A549 (cell line): Measurements from ENCODE around the gene OTULINL. TPM values are rescaled to one million over a fixed set of nuclear protein-coding genes. Genes with fewer than 3 reads are reported as not detected.

Experiments
- ATAC-seq, 2 experiments: fragments of 200-7000 bp in 1 of 2; fragments of >200 bp in 1 of 2; cut with Nextera tagmentation in 1 of 2; cut with Tn5 transposase in 1 of 2; 3 replicates each; pipeline versions ENCODE4 v1.8.0 to v1.9.1; 2018 to 2020; ENCODE audit warnings: mild to moderate bottlenecking in 1 of 2, moderate library complexity in 1 of 2
- CTCF ChIA-PET: fragments of 300-600 bp; sonication (Branson Sonifier 250); formaldehyde crosslinking; extraction: SDS; loops from one replicate; lab custom pipeline; 2021; ENCODE audit warnings: antibody characterized with exemption, inconsistent platforms; lab: Yijun Ruan, JAX
- POLR2A ChIA-PET: fragments of 350-600 bp; formaldehyde crosslinking; extraction: SDS; loops from one replicate; lab custom pipeline; 2021; ENCODE audit warnings: antibody characterized with exemption, inconsistent platforms; lab: Yijun Ruan, JAX
- DNase-seq, 2 experiments: peaks; one replicate each; pipeline versions ENCODE4 v3.0.0 to v3.0.0-alpha.2; 2011 to 2016; ENCODE audit warnings: low read depth in 1 of 2, low spot score in 1 of 2
- FAIRE-seq: peaks from 2 replicates; lab custom pipeline; 2011; peaks lifted over from hg19 to GRCh38; lab: Jason Lieb, UNC
- H3K27ac ChIP-seq, 2 experiments: fragments of >200 bp; sonication (Bioruptor Twin); formaldehyde crosslinking; 3 replicates each; pipeline ENCODE4 v1.5.1; 2016 to 2017
- H3K4me1 ChIP-seq: fragments of >200 bp; sonication (Bioruptor Twin); formaldehyde crosslinking; 3 replicates; pipeline ENCODE4 v1.6.1; 2016
- H3K4me2 ChIP-seq: fragments of >200 bp; sonication (Bioruptor Twin); formaldehyde crosslinking; 3 replicates; pipeline ENCODE4 v1.6.1; 2016
- H3K4me3 ChIP-seq: fragments of >200 bp; sonication (Bioruptor Twin); formaldehyde crosslinking; 3 replicates; pipeline ENCODE4 v1.5.1; 2016
- H3K9me3 ChIP-seq: fragments of >200 bp; sonication (Bioruptor Twin); formaldehyde crosslinking; 3 replicates; pipeline ENCODE4 v1.6.1; 2016
- CHD2 ChIP-seq: fragments of 150-350 bp; IDR thresholded peaks from 2 replicates; pipeline ENCODE4 v1.6.1; 2014; ENCODE audit warnings: low read length; ENCODE audit not compliant: partially characterized antibody
- EHF ChIP-seq: fragments of 250-450 bp; sonication (Bioruptor Pico); IDR thresholded peaks from 2 replicates; pipeline ENCODE4 v1.5.0; 2020; ENCODE audit warnings: mild to moderate bottlenecking
- EHMT2 ChIP-seq: fragments of 200-600 bp; sonication (generic); IDR thresholded peaks from 2 replicates; pipeline ENCODE4 v1.6.1; 2016; ENCODE audit warnings: antibody characterized with exemption, low read depth, mild to moderate bottlenecking, moderate library complexity
- EP300 ChIP-seq, 2 experiments: fragments of >200 bp; sonication (Bioruptor Twin); formaldehyde crosslinking; IDR thresholded peaks; 2 replicates in 1 of 2; 3 replicates in 1 of 2; pipeline ENCODE4 v1.6.1; 2016 to 2017
- GATA3 ChIP-seq: IDR thresholded peaks from 2 replicates; pipeline ENCODE4 v1.6.1; 2012; ENCODE audit warnings: borderline replicate concordance
- HMGXB4 ChIP-seq: fragments of 250-450 bp; sonication (Bioruptor Pico); IDR thresholded peaks from 2 replicates; pipeline ENCODE4 v1.5.0; 2021; ENCODE audit warnings: mild to moderate bottlenecking, moderate library complexity, borderline replicate concordance
- HOXA7 ChIP-seq: fragments of 250-450 bp; sonication (Bioruptor Pico); IDR thresholded peaks from 2 replicates; pipeline ENCODE4 v1.5.0; 2020; ENCODE audit warnings: mild to moderate bottlenecking, moderate library complexity
- KDM1A ChIP-seq: fragments of 200-600 bp; sonication (generic); IDR thresholded peaks from 2 replicates; pipeline ENCODE4 v1.6.1; 2016; ENCODE audit warnings: low read depth, mild to moderate bottlenecking
- KDM5A ChIP-seq: fragments of 200-600 bp; sonication (generic); IDR thresholded peaks from 2 replicates; pipeline ENCODE4 v1.6.1; 2016; ENCODE audit warnings: antibody characterized with exemption, mild to moderate bottlenecking
- NFE2L2 ChIP-seq: fragments of 150-350 bp; conservative IDR thresholded peaks from 2 replicates; pipeline ENCODE4 v1.6.1; 2014; ENCODE audit warnings: low read length
- NPAS2 ChIP-seq: fragments of 250-450 bp; sonication (Bioruptor Pico); IDR thresholded peaks from 2 replicates; pipeline ENCODE4 v1.8.0; 2022; ENCODE audit warnings: mild to moderate bottlenecking, moderate library complexity, borderline replicate concordance
- PHF8 ChIP-seq: fragments of 200-600 bp; sonication (generic); IDR thresholded peaks from 2 replicates; pipeline ENCODE4 v1.6.1; 2016; ENCODE audit warnings: low read depth, mild to moderate bottlenecking, antibody characterized with exemption, moderate library complexity, borderline replicate concordance
- POLR2AphosphoS2 ChIP-seq: conservative IDR thresholded peaks from 2 replicates; pipeline ENCODE4 v1.6.1; 2012; ENCODE audit warnings: low read length, improper control_type of control experiment, inconsistent platforms
- RAD21 ChIP-seq, 2 experiments: fragments of >200 bp in 1 of 2; sonication (Bioruptor Twin) in 1 of 2; formaldehyde crosslinking in 1 of 2; IDR thresholded peaks in 1 of 2; conservative IDR thresholded peaks in 1 of 2; 2 replicates in 1 of 2; 3 replicates in 1 of 2; pipeline ENCODE4 v1.6.1; 2012 to 2018; ENCODE audit warnings: inconsistent platforms in 1 of 2
- RCOR1 ChIP-seq: fragments of 150-350 bp; IDR thresholded peaks from 2 replicates; pipeline ENCODE4 v1.6.1; 2014; ENCODE audit warnings: antibody characterized with exemption, low read length, low read depth
- RFX5 ChIP-seq: fragments of 450-650 bp; IDR thresholded peaks from 2 replicates; pipeline ENCODE4 v1.7.1; 2014; ENCODE audit warnings: antibody characterized with exemption, mild to moderate bottlenecking, moderate library complexity
- RNF2 ChIP-seq: fragments of 200-600 bp; sonication (generic); IDR thresholded peaks from 2 replicates; pipeline ENCODE4 v1.6.1; 2016; ENCODE audit warnings: low read depth, mild to moderate bottlenecking, antibody characterized with exemption, moderate library complexity, borderline replicate concordance
- SMC3 ChIP-seq: fragments of >200 bp; sonication (Bioruptor Twin); formaldehyde crosslinking; IDR thresholded peaks from 3 replicates; pipeline ENCODE4 v1.6.1; 2018; ENCODE audit warnings: inconsistent platforms
- SREBF2 ChIP-seq: fragments of 450-650 bp; IDR thresholded peaks from 2 replicates; pipeline ENCODE4 v1.6.1; 2014; ENCODE audit warnings: mild to moderate bottlenecking, moderate library complexity
- TFCP2L1 ChIP-seq: fragments of 250-450 bp; sonication (Bioruptor Pico); IDR thresholded peaks from 2 replicates; pipeline ENCODE4 v1.5.0; 2021; ENCODE audit warnings: mild to moderate bottlenecking
- WGBS: methylation state at CpG from one replicate; pipeline ENCODE4 v1.1.6; 2017; ENCODE audit errors: missing lambda C conversion rate; 5-methylcytosine and 5-hydroxymethylcytosine counted together
- polyA plus RNA-seq, 4 experiments: library from polyadenylated mRNA; depleted of rRNA in 3 of 4; stranded (reverse); fragments of >200 nt; fragmentation: RNase III in 1 of 4; extraction: RNeasy Plus Mini Kit Qiagen cat#74134 plus additional on column Dnase treatment in 1 of 4; gene quantifications; 2 replicates in 3 of 4; 3 replicates in 1 of 4; pipeline ENCODE4 v1.2.3, GENCODE V29; 2011 to 2017
- TF ChIP-seq, protein P1 (sequence below): IDR thresholded peaks from 2 replicates; pipeline ENCODE4 v1.6.1; 2012; ENCODE audit warnings: low read depth, borderline replicate concordance
- TF ChIP-seq, protein P2 (sequence below): IDR thresholded peaks from 2 replicates; pipeline ENCODE4 v1.6.1; 2012
- TF ChIP-seq, protein P3 (sequence below): fragments of >200 bp; sonication (Bioruptor Twin); formaldehyde crosslinking; IDR thresholded peaks from 2 replicates; pipeline ENCODE4 v1.6.1; 2016

Gene OTULINL
- polyA plus RNA-seq, 2 of the 4 experiments (the other 2 are of a cell fraction) = 2.9 to 3.7 TPM

DNA sequence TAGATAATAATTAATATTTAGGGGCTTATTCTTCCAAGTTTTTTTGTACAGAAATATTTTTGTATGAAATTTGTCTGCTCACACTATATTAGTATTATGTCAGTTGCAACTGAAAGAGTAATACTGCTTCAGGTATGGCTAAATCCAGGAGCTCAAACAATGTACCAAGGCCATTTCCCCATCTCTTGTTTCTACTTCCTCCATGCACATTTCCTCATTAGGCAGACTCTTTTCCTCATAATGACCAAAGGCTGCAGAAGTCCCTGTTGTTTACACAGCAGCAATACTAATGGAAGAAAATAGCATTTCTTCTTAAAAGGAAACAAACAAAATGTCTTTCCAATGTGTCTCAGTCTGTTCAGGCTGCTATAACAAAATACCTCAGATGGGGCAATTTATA lies 9.2 kb upstream of the OTULINL start:
- no peak for TF ChIP-seq NPAS2 (CRISPR knock-in tag)
- no peak for TF ChIP-seq HMGXB4
- TF ChIP-seq SREBF2 = no peak
- no peak for TF ChIP-seq RAD21 (conservative IDR thresholded peaks at IDR 0.05 in 1 of 2, IDR thresholded peaks at IDR 0.05 in 1 of 2)
- no peak for TF ChIP-seq HOXA7
- no peak for TF ChIP-seq RFX5
- TF ChIP-seq, protein P1, sequence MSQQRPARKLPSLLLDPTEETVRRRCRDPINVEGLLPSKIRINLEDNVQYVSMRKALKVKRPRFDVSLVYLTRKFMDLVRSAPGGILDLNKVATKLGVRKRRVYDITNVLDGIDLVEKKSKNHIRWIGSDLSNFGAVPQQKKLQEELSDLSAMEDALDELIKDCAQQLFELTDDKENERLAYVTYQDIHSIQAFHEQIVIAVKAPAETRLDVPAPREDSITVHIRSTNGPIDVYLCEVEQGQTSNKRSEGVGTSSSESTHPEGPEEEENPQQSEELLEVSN = no peak
- no peak for TF ChIP-seq NFE2L2
- TF ChIP-seq RCOR1 = no peak
- TF ChIP-seq, protein P2, sequence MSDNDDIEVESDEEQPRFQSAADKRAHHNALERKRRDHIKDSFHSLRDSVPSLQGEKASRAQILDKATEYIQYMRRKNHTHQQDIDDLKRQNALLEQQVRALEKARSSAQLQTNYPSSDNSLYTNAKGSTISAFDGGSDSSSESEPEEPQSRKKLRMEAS = no peak
- no peak for TF ChIP-seq SMC3
- no peak for TF ChIP-seq POLR2AphosphoS2
- TF ChIP-seq EP300 (IDR thresholded peaks at IDR 0.05) = no peak
- TF ChIP-seq PHF8 = no peak
- Histone ChIP-seq H3K4me1 (peaks cover 19% of the 10 kb centered on the region; the same call in 2 of the 3 replicates), H3K27ac (no peak overlapping the region), H3K4me3 (no peak overlapping the region), H3K4me2 (no peak overlapping the region), H3K9me3 (no peaks in the 10 kb centered on the region)
- no peak for ATAC-seq
- ChIA-PET POLR2A (no interaction called here), CTCF (no interaction called here)
- no peak for FAIRE-seq
- no peak for DNase-seq

DNA sequence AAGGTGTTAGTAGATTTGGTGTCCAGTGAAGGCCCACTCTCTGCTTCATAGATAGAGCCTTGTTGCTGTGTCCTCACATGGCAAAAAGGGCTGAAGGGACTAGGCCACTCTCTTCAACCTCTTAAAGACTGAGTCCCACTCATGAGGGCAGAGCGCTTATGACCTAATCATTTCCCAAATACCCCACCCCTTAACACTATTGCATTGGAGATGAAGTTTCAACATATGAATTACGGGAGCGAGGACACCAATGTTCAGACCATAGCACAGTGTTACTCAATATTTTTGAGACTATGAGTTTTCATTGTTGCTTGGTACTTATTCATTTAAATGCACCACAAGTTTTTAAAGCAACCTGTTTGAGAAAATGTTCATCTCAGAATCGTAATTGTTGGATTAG lies 8.8 kb upstream of the OTULINL start:
- TF ChIP-seq KDM1A (no peak), SMC3 (no peak), GATA3 (no peak), EHF (CRISPR knock-in tag) (no peak), RNF2 (no peak), TFCP2L1 (CRISPR knock-in tag) (no peak), KDM5A (no peak), SREBF2 (no peak)
- TF ChIP-seq, all 56 proteins: peak for 0
- Histone ChIP-seq H3K4me1 (peaks cover 19% of the 10 kb centered on the region; the same call in 2 of the 3 replicates), H3K9me3 (no peaks in the 10 kb centered on the region), H3K4me3 (no peak overlapping the region), H3K4me2 (no peak overlapping the region), H3K27ac (no peak overlapping the region)
- FAIRE-seq (no peak), DNase-seq (no peak), ATAC-seq (no peak)
- CTCF ChIA-PET = no interaction called here
- 87% methylated on average over 4 of the region's 4 CpGs for WGBS
- POLR2A ChIA-PET = no interaction called here

GRCh38 chr5:14574096-14574495 lies 7.5 kb upstream of the OTULINL start:
- TF ChIP-seq, protein P3, sequence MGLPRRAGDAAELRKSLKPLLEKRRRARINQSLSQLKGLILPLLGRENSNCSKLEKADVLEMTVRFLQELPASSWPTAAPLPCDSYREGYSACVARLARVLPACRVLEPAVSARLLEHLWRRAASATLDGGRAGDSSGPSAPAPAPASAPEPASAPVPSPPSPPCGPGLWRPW = no peak
- TF ChIP-seq EHMT2 = no peak
- TF ChIP-seq PHF8 = no peak
- no peak for TF ChIP-seq CHD2
- H3K4me3 ChIP-seq = no peak overlapping the region
- 24% methylated on average over 3 of the region's 3 CpGs for WGBS
- ATAC-seq = no peak
- ChIA-PET POLR2A (interaction anchor here (0.6 kb wide), 1 partner anchor 9 kb away, joined by 8 read pairs; no protein-coding TSS in a partner anchor), CTCF (interaction anchor here (1.7 kb wide), 1 partner anchor 74 kb away, joined by 4 read pairs; no protein-coding TSS in a partner anchor)
- no peak overlapping the region for H3K27ac ChIP-seq
- no peak for DNase-seq
- H3K9me3 ChIP-seq = no peaks in the 10 kb centered on the region
- no peak overlapping the region for H3K4me2 ChIP-seq
- peaks cover 19% of the 10 kb centered on the region; the same call in 2 of the 3 replicates for H3K4me1 ChIP-seq
- no peak for FAIRE-seq
